GM19463 (cell line): ENCODE measurements around the gene UFC1.
"Not testable (repeated sequence)": the region's sequence is repeated elsewhere in the genome, so short reads cannot be mapped to it uniquely, and the experiment has no call there.

Experiments used
- ATAC-seq: cut with Tn5 transposase; IDR thresholded peaks from one replicate; pipeline ENCODE4 v1.9.1; 2021; ENCODE audit warnings: mild to moderate bottlenecking, moderate library complexity; ENCODE audit not compliant: unreplicated experiment

Gene UFC1

GRCh38 chr1:161153682-161154337, at the start of gene UFC1:
UFC1 (plus strand) TSS chr1:161153978; CDS start chr1:161153998, 20 bp downstream.
- peak; percentile 95 for ATAC-seq

GRCh38 chr1:161106431-161106830, 47.3 kb upstream of the UFC1 start:
- ATAC-seq, result no peak

- no peak for ATAC-seq
Measured at GRCh38 chr1:161111117-161111516, 42.7 kb upstream of the UFC1 start.

GRCh38 chr1:161111527-161111926, 42.3 kb upstream of the UFC1 start:
- ATAC-seq, result no peak

- no peak for ATAC-seq
Measured at GRCh38 chr1:161113915-161114314, 39.9 kb upstream of the UFC1 start.

- no peak for ATAC-seq
Measured at GRCh38 chr1:161114556-161114955, 39.2 kb upstream of the UFC1 start.

GRCh38 chr1:161115132-161115711, 38.6 kb upstream of the UFC1 start:
- ATAC-seq, result no peak

- not testable (repeated sequence) for ATAC-seq
Measured at GRCh38 chr1:161115961-161116360, 37.8 kb upstream of the UFC1 start.

- peak; percentile 84 for ATAC-seq
Measured at GRCh38 chr1:161117759-161118581, 35.8 kb upstream of the UFC1 start, which contains the start of the genes NIT1 and PFDN2. NIT1 (plus strand) TSS chr1:161118105; CDS start chr1:161118177, 72 bp downstream. PFDN2 (minus strand) TSS chr1:161118037; CDS start chr1:161118026, 11 bp downstream.

GRCh38 chr1:161119092-161119903, 34.5 kb upstream of the UFC1 start:
- ATAC-seq, result peak; percentile 52

GRCh38 chr1:161121042-161121650, 32.6 kb upstream of the UFC1 start:
- ATAC-seq, result no peak

- no peak for ATAC-seq
Measured at GRCh38 chr1:161121834-161122233, 31.9 kb upstream of the UFC1 start.

- ATAC-seq, result no peak
Measured at GRCh38 chr1:161122967-161123366, 30.8 kb upstream of the UFC1 start.

- ATAC-seq, result no peak
Measured at GRCh38 chr1:161127649-161128048, 26.1 kb upstream of the UFC1 start.

GRCh38 chr1:161128591-161129420, 25.0 kb upstream of the UFC1 start:
- no peak for ATAC-seq

GRCh38 chr1:161130266-161130665, 23.5 kb upstream of the UFC1 start:
- ATAC-seq, result no peak

- no peak for ATAC-seq
Measured at GRCh38 chr1:161131523-161132409, 22.0 kb upstream of the UFC1 start.

GRCh38 chr1:161132410-161133219, 21.2 kb upstream of the UFC1 start, which contains the start of gene DEDD:
DEDD (minus strand) TSS chr1:161132667; CDS start chr1:161124462, 8,205 bp downstream.
- ATAC-seq, result peak; percentile 94
